Neural progenitor cell (in vitro differentiated cells): ENCODE data around the gene CPNE4. TPM values are rescaled to one million over a fixed set of nuclear protein-coding genes. Genes with fewer than 3 reads are reported as not detected.
A peak's percentile ranks its signal among the peaks of the same experiment; 100 is the strongest.

ENCODE experiments used
- DNase-seq: peaks from one replicate; pipeline ENCODE4 v3.0.0-alpha.2; 2016; ENCODE audit warnings: low spot score
- H2AFZ ChIP-seq: fragments of 200-600 bp; sonication (generic); replicated peaks from 2 replicates; pipeline ENCODE4 v1.6.1; 2016; ENCODE audit warnings: antibody characterized with exemption
- H3F3A ChIP-seq: fragments of 200-600 bp; sonication (generic); 2 replicates; pipeline ENCODE4 v1.6.1; 2016; ENCODE audit warnings: antibody characterized with exemption, low read depth
- H3K27ac ChIP-seq: fragments of 200-600 bp; sonication (generic); 2 replicates; pipeline ENCODE4 v1.5.1; 2016; ENCODE audit warnings: mild to moderate bottlenecking
- H3K27me3 ChIP-seq: fragments of 200-600 bp; sonication (generic); 2 replicates; pipeline ENCODE4 v1.6.1; 2016; ENCODE audit warnings: mild to moderate bottlenecking, moderate library complexity
- H3K36me3 ChIP-seq: fragments of 200-600 bp; sonication (generic); 2 replicates; pipeline ENCODE4 v1.5.1; 2016
- H3K4me1 ChIP-seq: fragments of 200-600 bp; sonication (generic); 2 replicates; pipeline ENCODE4 v1.6.1; 2016; ENCODE audit warnings: mixed run types
- H3K4me2 ChIP-seq: fragments of 200-600 bp; sonication (generic); 2 replicates; pipeline ENCODE4 v1.6.1; 2016
- H3K4me3 ChIP-seq: fragments of 200-600 bp; sonication (generic); 2 replicates; pipeline ENCODE4 v1.5.1; 2016
- H3K79me2 ChIP-seq: fragments of 200-600 bp; sonication (generic); 2 replicates; pipeline ENCODE4 v1.6.1; 2016; ENCODE audit warnings: low read depth
- H3K9ac ChIP-seq: fragments of 200-600 bp; sonication (generic); 2 replicates; pipeline ENCODE4 v1.6.1; 2016
- H3K9me3 ChIP-seq: fragments of 200-600 bp; sonication (generic); 2 replicates; pipeline ENCODE4 v1.5.1; 2016; ENCODE audit warnings: low read depth
- H4K20me1 ChIP-seq: fragments of 200-600 bp; sonication (generic); 2 replicates; pipeline ENCODE4 v1.6.1; 2016; ENCODE audit warnings: low read depth
- H3K27ac Mint-ChIP-seq: 3 replicates; pipeline ENCODE4 v1.8.0; 2021; ENCODE audit warnings: mixed read lengths
- H3K27me3 Mint-ChIP-seq: 2 replicates; pipeline ENCODE4 v1.8.0; 2022; ENCODE audit warnings: low read depth, mild to moderate bottlenecking, inconsistent platforms, moderate library complexity, mixed read lengths; ENCODE audit not compliant: insufficient read depth
- H3K36me3 Mint-ChIP-seq: 3 replicates; pipeline ENCODE4 v1.8.0; 2021; ENCODE audit warnings: mixed read lengths
- H3K4me1 Mint-ChIP-seq: 3 replicates; pipeline ENCODE4 v1.8.0; 2021; ENCODE audit warnings: mixed read lengths
- H3K4me3 Mint-ChIP-seq: 3 replicates; pipeline ENCODE4 v1.8.0; 2021; ENCODE audit warnings: mild to moderate bottlenecking, moderate library complexity, mixed read lengths
- H3K9me3 Mint-ChIP-seq: 3 replicates; pipeline ENCODE4 v1.8.0; 2020; ENCODE audit warnings: mixed read lengths
- CTCF ChIP-seq: fragments of 200-600 bp; sonication (generic); IDR thresholded peaks from 2 replicates; pipeline ENCODE4 v1.5.1; 2017; ENCODE audit warnings: antibody characterized with exemption, mild to moderate bottlenecking
- EZH2 ChIP-seq: fragments of 200-600 bp; sonication (generic); IDR thresholded peaks from 2 replicates; pipeline ENCODE4 v1.6.1; 2017; ENCODE audit warnings: antibody characterized with exemption, mild to moderate bottlenecking, moderate library complexity
- EZH2phosphoT487 ChIP-seq: fragments of 200-600 bp; sonication (generic); IDR thresholded peaks from 2 replicates; pipeline ENCODE4 v1.6.1; 2017; ENCODE audit warnings: antibody characterized with exemption
- total RNA-seq: library from RNA; depleted of rRNA; stranded (reverse); fragments of >200 nt; gene quantifications from 2 replicates; pipeline ENCODE4 v1.2.3, GENCODE V29; 2015; ENCODE audit warnings: low replicate concordance

CPNE4 gene
- total RNA-seq, 1 donor from 2014 or later, result not detected

- no peak for TF ChIP-seq EZH2
- no peak for TF ChIP-seq EZH2phosphoT487
- no peak for TF ChIP-seq CTCF
- Mint-ChIP-seq H3K27ac (no peak overlapping the region), H3K36me3 (no peaks in the 10 kb centered on the region), H3K4me3 (no peak overlapping the region), H3K27me3 (peaks cover 21% of the 10 kb centered on the region), H3K9me3 (no peaks in the 10 kb centered on the region), H3K4me1 (peaks cover 24% of the 10 kb centered on the region)
- H3K27ac ChIP-seq, result no peak overlapping the region
- no peak overlapping the region for H3K4me2 ChIP-seq
- no peaks in the 10 kb centered on the region for H3F3A ChIP-seq
- no peak for DNase-seq
- no peak overlapping the region for H3K4me3 ChIP-seq
- no peak overlapping the region for H3K9ac ChIP-seq
- H4K20me1 ChIP-seq, result no peaks in the 10 kb centered on the region
- no peak overlapping the region for H2AFZ ChIP-seq
- peaks cover 5% of the 10 kb centered on the region for H3K4me1 ChIP-seq
- peaks cover 54% of the 10 kb centered on the region for H3K27me3 ChIP-seq
- H3K79me2 ChIP-seq, result no peaks in the 10 kb centered on the region
- no peaks in the 10 kb centered on the region for H3K36me3 ChIP-seq
- no peaks in the 10 kb centered on the region for H3K9me3 ChIP-seq
Measured at GRCh38 chr3:132037056-132037455, 2.2 kb upstream of the CPNE4 start.

- H2AFZ ChIP-seq, result peak overlapping the region; percentile 66
Measured at GRCh38 chr3:132034097-132034485, 723 bp downstream of the CPNE4 start.

GRCh38 chr3:132033471-132033870, 1.3 kb downstream of the CPNE4 start:
- Histone ChIP-seq H3K27ac (no peak overlapping the region), H3K36me3 (no peaks in the 10 kb centered on the region), H3K79me2 (no peaks in the 10 kb centered on the region), H2AFZ (peak overlapping the region; percentile 66), H3K9me3 (no peaks in the 10 kb centered on the region), H3K9ac (no peak overlapping the region), H4K20me1 (no peaks in the 10 kb centered on the region), H3K27me3 (peaks cover 78% of the 10 kb centered on the region), H3K4me3 (peak overlapping the region; percentile 48), H3K4me1 (peaks cover 5% of the 10 kb centered on the region), H3K4me2 (peak overlapping the region; percentile 91), H3F3A (no peaks in the 10 kb centered on the region)
- peaks cover 39% of the 10 kb centered on the region for H3K4me1 Mint-ChIP-seq
- peak; percentile 35 for DNase-seq
- H3K27ac Mint-ChIP-seq, result no peak overlapping the region
- no peaks in the 10 kb centered on the region for H3K36me3 Mint-ChIP-seq
- H3K27me3 Mint-ChIP-seq, result peaks cover 21% of the 10 kb centered on the region
- no peak for TF ChIP-seq EZH2
- TF ChIP-seq CTCF, result no peak
- no peak for TF ChIP-seq EZH2phosphoT487
- no peaks in the 10 kb centered on the region for H3K9me3 Mint-ChIP-seq
- H3K4me3 Mint-ChIP-seq, result peak overlapping the region; percentile 91

More at GRCh38 chr3:132034097-132034485, 723 bp downstream of the CPNE4 start:
- Histone ChIP-seq H4K20me1 (no peaks in the 10 kb centered on the region), H3K36me3 (no peaks in the 10 kb centered on the region), H3K9ac (no peak overlapping the region), H3K4me2 (peak overlapping the region; percentile 91), H3K4me1 (peaks cover 5% of the 10 kb centered on the region), H3K79me2 (no peaks in the 10 kb centered on the region), H3K27ac (no peak overlapping the region), H3K9me3 (no peaks in the 10 kb centered on the region), H3F3A (no peaks in the 10 kb centered on the region), H3K4me3 (peak overlapping the region; percentile 48), H3K27me3 (peaks cover 78% of the 10 kb centered on the region)
- peaks cover 21% of the 10 kb centered on the region for H3K27me3 Mint-ChIP-seq
- TF ChIP-seq EZH2phosphoT487 (peak; percentile 20), CTCF (no peak)
- DNase-seq, result peak; percentile 12
- no peaks in the 10 kb centered on the region for H3K9me3 Mint-ChIP-seq
- peaks cover 36% of the 10 kb centered on the region for H3K4me1 Mint-ChIP-seq
- no peak overlapping the region for H3K27ac Mint-ChIP-seq
- peak overlapping the region; percentile 91 for H3K4me3 Mint-ChIP-seq
- no peaks in the 10 kb centered on the region for H3K36me3 Mint-ChIP-seq
